Stimulated activated CD4-positive, alpha-beta T cell treated with anti-CD3 and anti-CD28 coated beads, Interleukin-2, amount 100 ng/mL, for 24 hours (primary cell): Measurements from ENCODE around the gene OTOP1.
"Not testable (repeated sequence)": the region's sequence is repeated elsewhere in the genome, so short reads cannot be mapped to it uniquely, and the experiment has no call there.

ENCODE experiments used
- DNase-seq, 2 donors: peaks; one replicate each; pipeline ENCODE4 v3.0.0-alpha.2; 2020

OTOP1 gene

GRCh38 chr4:4228356-4228668, 1.6 kb upstream of the OTOP1 start:
- DNase-seq, result no peak

DNA sequence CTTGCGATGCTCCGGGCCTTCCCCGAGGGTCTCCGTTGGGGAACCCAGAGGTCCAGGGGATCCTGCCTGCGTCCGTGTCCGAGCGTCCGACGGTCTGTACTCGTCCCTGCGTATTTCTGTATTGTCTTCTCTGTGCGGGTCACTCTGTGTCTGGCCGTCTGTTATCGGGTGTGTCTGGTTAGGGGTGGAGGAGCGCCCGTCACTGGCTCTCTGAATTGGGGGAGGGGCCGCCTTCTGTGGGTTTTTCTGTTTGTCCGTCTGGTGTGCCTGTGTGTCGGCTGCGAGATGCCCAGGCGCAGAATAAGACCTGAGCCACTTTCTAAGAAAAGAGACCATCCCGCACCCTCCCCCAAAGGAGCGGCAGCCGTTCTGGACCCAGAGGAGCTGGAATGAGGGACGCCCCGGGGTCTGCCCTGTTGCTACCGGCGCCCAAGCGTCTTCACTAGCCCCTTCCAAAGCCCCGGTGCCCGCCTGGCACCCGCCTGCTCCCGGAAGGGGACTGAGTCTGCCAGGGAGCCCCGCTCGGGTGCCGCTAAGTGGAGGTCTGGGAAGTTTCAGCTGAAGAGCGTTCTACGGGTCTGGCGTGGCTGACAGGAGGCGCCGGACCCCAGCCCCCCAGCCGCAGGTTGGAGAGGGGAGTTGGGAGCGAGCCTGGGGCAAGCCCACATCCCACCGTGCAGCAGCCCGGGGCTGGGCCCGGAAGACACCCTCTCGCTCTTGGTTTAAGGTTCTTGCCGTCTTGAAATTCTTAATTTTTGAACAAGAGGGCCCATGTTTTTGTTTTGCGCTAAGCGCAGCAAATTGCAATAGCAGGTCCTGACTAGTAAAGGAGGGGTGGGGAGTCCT, 1.0 kb upstream of the OTOP1 start:
- DNase-seq, result no peak

GRCh38 chr4:4225915-4226605, 669 bp downstream of the OTOP1 start:
- no peak for DNase-seq

DNA sequence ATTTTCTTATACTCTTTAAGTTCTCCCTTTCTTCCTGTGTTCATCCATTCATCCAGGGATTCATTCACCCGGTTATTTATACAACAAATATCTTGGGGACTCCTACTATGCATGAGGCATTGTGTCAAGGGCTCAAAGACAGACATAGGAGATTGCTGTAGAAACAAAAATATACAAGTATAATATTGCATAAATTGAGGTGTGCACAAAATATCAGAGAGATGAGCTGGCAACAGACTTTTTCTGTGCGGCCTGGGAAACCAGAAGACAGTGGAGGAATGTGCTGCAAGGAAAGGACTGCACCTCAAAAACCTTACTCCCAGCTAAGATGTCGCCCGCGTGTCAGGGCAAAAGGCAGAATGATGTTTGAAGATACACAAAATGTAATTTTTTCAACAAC, 9.6 kb downstream of the OTOP1 start:
- no peak for DNase-seq

DNA sequence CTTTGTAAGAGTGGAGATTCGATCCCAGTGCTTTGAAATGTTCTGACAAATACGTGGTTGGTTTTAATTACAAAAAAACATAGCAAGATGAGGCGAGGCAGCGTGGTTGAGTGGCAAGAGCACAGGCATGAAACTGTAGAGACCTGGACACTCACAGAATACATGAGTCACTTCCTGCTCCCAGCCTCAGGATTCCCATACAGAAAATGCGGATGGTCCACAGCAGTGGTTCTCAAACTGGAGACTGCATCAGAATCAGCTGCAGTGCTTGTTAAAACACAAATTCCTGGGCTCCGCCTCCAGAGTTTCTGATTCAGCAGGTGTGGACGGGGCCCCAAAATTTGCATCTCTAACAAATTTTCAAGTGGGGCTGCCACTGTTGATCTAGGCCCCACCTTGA, 10.1 kb downstream of the OTOP1 start:
- DNase-seq, result no peak

DNA sequence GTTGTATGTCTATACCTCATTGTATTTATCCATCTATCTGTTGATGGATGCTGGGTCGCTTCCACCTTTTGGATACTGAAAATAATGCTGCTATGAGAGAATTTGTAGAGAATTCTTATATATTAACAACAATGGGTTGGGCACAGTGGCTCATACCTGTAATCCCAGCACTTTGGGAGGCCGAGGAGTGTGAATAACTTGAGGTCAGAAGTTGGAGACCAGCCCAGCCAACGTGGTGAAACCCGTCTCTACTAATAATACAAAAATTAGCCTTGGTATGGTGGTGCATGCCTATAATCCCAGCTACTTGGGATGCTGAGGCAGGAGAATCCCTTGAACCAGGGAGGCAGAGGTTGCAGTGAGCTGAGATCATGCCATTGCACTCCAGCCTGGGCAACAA, 13.1 kb downstream of the OTOP1 start:
- not testable (repeated sequence) for DNase-seq

- no peak for DNase-seq
Observed at GRCh38 chr4:4206204-4206603, 20.5 kb downstream of the OTOP1 start.

DNA sequence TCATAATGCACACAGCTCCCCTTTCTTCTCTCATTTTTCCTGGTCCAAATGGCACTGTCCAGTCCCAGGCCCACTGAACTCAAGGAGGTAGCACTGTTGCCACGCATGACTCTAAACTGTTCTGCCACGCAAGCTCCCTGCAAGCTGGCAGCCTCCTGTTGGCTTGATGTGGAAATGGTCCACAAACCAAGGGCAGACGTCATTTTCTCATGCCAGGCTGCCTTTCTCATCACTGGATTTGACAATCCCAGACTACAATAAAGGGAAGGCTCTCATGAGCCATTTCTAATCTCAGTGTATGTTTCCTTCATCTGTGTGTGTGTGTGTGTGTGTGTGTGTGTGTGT, 22.4 kb downstream of the OTOP1 start:
- DNase-seq, result no peak

- DNase-seq, result no peak
Observed at GRCh38 chr4:4203688-4204400, 22.9 kb downstream of the OTOP1 start.

- DNase-seq, result no peak
Observed at GRCh38 chr4:4202510-4202909, 24.2 kb downstream of the OTOP1 start.

- no peak for DNase-seq
Observed at GRCh38 chr4:4200624-4201023, 26.1 kb downstream of the OTOP1 start.

DNA sequence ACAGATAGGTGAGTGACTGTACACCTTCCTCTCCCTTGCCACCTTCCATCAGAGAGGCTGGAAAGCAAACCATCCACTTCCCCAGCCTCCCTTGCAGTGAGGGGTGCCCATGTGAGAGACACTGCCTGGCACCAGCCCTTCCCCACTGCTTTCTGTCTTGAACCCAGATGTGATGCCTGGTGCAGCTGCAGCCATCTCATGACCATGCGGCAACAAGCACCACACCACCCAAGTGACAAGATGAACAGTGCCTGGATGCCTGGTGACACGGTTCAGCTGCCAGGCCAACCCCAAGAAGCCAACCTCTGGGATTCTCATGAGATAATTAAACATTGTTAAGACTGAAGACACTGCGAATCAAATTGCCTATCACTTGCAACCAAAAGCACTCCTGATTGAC, 31.4 kb downstream of the OTOP1 start:
- DNase-seq, result no peak

DNA sequence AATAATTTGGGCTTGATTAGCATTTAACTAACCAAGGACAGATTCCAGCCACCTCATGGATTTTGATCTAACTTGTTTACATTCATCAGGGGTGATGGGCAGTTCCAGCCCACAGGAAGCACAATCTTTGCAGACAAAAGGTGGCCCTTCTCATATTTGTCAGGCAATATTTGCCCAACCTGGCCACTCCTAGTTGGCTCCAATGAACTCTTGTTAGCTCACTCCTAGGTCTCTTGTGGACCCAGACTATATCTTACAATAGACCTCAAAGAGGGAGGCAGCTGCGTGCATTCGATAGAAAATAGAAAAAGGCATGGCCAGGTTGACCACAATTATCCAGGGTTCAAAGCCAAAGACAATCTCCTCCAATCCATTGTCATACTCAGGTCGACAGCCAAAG, 38.2 kb downstream of the OTOP1 start:
- DNase-seq, result not testable (repeated sequence)

DNA sequence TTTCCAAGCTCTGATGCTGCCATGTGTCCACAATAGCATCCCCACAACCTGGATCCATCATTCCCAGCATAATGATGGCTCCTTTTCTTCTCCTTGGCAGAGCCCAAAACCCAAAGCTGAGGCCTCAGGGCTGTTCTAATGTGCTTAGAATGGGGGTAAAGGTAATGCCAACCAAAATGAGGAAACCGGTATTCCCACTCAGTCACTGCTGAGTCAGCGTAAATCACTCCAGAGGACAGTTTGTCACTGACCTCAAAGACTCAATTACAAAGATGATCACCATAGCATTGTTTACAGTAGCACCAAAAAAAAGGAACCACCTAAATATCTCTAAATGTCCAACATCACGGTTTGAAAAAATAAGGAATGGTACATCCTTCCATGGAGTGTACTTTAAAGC, 41.2 kb downstream of the OTOP1 start:
- no peak for DNase-seq

DNA sequence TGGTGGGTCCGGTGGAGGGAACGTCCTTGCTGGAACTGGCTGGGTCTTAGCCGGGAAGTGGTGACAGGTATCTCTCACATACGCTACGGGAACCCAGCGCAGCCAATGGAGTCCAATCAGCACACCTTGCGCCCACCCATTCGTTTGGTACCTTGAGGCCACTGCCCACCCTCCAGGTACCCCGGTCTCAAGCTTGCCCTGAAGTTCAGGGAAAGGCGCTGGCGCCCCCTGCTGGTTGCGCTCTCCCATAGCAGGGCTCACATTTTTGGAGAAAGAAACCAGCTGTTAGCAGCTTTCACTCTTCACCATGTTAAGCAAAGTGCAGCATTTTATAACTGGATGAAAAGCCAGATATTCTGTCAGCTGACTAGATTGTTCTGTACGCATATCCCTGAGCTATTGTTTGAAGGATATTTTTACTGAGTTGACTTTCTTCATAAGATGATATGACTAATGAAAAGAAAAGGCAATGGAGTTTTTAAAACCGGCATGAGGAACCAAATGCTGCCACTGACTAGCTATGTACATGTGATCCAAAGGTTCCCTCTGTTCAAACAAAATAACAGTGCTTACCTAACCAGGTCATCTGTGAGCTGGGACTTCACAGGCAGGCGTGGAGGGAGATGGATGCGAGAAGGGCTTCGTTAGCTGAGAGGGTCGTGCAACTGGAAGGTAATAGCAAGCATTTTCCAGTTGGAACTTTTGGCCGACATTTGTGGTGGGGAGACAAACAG, 43.7 kb downstream of the OTOP1 start:
- peak in 1 of 2 donors; percentile 45 for DNase-seq

DNA sequence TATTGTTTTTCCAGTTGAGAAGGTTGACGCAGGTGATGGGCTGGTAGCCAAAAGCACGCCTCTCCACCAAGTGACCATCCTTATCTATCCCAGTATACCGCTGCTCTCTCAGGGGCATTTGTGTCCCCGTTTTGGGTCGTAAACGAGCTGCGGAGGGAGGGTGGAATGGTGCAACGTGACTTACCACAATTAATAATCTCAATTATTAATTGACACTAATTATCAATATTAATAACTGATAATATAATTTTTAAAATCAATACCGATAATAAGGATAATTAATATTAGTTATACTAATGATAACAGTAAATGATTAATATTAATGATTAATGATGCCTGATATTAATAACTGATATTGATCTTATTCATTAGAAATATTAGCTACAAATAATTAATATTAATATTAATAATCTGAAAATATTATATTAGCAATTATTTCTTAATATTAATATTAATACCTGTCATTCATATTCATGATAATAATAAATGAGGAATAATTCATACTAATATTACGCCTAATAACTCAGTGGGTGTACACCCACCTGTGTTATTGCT, 56.1 kb downstream of the OTOP1 start:
- DNase-seq, result no peak

DNA sequence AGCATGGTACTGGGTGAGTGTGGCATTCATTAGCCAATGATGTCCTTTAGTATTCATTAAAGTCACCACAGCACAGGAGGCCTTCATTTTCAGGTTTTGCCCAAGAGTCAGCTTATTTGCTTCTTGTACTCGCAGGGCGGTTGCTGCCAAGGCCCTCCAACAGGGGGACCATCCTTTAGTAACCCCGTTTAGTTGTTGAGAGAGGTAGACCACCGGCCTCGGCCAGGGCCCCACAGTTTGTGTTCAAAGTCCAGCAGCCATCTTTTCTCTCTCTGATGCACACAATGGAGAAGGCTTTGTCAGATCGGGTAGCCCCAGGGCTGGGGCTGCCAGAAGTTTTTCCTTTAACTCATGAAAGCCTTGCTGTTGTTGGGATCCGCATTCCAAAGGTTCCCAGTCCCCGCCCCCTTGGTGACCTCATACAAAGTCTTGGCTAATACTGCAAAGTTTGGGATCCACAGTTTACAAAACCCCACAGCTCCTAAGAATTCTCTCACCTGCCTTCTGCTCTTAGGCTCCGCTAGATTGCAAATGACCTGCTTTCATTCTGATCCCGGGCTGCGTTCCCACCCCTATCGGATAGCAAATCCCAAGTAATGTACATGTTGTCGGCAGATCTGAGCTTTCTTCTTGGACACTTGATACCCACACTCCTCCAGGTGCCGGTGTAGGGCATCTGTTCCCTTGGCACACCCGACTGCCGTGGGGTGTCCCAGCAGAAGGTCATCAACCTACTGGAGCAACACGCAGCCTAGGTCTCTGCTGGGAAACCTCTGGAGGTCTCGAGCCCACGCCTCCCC, 58.5 kb downstream of the OTOP1 start:
- not testable (repeated sequence) for DNase-seq

GRCh38 chr4:4166986-4167385, 59.7 kb downstream of the OTOP1 start:
- not testable (repeated sequence) for DNase-seq

DNA sequence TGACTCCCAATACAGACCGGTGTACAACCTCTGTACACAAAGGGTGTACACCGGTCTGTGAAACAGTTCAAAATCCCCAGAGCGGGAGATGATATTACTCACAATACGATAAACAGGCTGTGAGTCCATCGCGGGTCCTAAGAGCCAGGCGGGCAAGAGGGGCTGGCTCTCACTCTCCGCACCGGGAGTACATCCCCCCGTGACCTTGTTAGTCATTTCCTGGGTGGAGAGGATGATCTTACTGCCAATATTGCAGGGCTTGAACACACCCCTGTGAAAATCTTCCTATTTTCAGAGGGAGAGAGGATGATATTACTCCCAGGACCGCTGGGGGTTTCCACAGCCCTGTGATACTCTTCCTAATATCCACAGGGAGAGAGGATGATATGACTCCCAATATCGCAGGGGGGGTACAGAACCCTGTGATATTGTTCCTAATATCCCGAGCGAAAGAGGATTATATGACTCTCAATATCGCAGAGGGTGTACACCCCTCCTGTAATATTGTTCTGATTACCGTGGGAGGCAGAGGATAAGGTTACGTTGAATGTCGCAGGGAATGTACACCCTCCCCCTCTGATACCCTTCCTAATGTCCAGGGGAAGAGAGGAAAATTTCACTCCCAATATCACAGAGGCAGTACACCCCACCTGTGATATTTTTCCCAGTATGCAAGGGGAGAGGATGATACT, 60.9 kb downstream of the OTOP1 start:
- DNase-seq, result not testable (repeated sequence)

GRCh38 chr4:4164532-4165173, 62.1 kb downstream of the OTOP1 start:
- DNase-seq, result not testable (repeated sequence)

DNA sequence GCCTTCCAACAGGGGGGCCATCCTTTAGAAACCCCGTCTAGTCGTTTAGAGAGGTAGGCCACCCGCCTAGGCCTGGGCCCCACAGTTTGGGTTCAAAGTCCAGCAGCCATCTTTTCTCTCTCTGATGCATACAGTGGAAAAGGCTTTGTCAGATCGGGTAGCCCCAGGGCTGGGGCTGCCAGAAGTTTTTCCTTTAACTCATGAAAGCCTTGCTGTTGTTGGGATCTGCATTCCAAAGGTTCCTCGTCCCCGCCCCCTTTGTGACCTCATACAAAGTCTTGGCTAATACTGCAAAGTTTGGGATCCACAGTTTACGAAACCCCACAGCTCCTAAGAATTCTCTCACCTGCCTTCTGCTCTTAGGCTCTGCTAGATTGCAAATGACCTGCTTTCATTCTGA, 64.5 kb downstream of the OTOP1 start:
- not testable (repeated sequence) for DNase-seq
